Gastroesophageal sphincter (tissue), 4 donors: Measurements from ENCODE around the gene OTOP1. TPM values are rescaled to one million over a fixed set of nuclear protein-coding genes. Genes with fewer than 3 reads are reported as not detected.
"Not testable (repeated sequence)": the region's sequence is repeated elsewhere in the genome, so short reads cannot be mapped to it uniquely, and the experiment has no call there.

ENCODE experiments used
- ATAC-seq: fragments of 150-250 bp; one replicate; pipeline ENCODE4 v1.9.1; 2016; ENCODE audit warnings: mild to moderate bottlenecking, moderate library complexity
- H3K27ac ChIP-seq, 4 donors: fragments of 200-600 bp; sonication (generic) in 3 of 4; 1 replicate in 3 of 4; 2 replicates in 1 of 4; pipeline ENCODE4 v1.5.1; 2016 to 2019
- H3K27me3 ChIP-seq: fragments of 200-600 bp; sonication (generic); one replicate; pipeline ENCODE4 v1.5.1; 2019
- H3K36me3 ChIP-seq, 2 donors: fragments of 200-600 bp; sonication (generic); one replicate each; pipeline ENCODE4 v1.5.1; 2019; ENCODE audit warnings: control low read depth in 1 of 2
- H3K4me1 ChIP-seq, 3 donors: fragments of 200-600 bp; sonication (generic); 1 replicate in 2 of 3; 2 replicates in 1 of 3; pipeline ENCODE4 v1.5.1; 2016 to 2019; ENCODE audit warnings: control low read depth in 2 of 3
- H3K4me3 ChIP-seq, 2 donors: fragments of 200-600 bp; sonication (generic); one replicate each; pipeline ENCODE4 v1.5.1; 2019; ENCODE audit warnings: mild to moderate bottlenecking in 1 of 2, moderate library complexity in 1 of 2
- H3K9me3 ChIP-seq, 3 donors: fragments of 200-600 bp; sonication (generic); one replicate each; pipeline ENCODE4 v1.5.1; 2017 to 2019; ENCODE audit warnings: control low read depth in 2 of 3
- WGBS, 2 donors: methylation state at CpG; one replicate each; pipeline ENCODE4 v1.1.5; 2018; ENCODE audit warnings: low coverage in 1 of 2; 5-methylcytosine and 5-hydroxymethylcytosine counted together
- total RNA-seq, 4 donors: library from RNA; depleted of rRNA; stranded (reverse); fragments of >200 nt; gene quantifications; one replicate each; pipeline ENCODE4 v1.1.0, GENCODE V29; 2016

OTOP1 gene
- total RNA-seq, 4 donors from 2014 or later = not detected

GRCh38 chr4:4160956-4161665 is 65.6 kb downstream of the OTOP1 start:
- H3K27ac ChIP-seq, H3K4me1 ChIP-seq, H3K36me3 ChIP-seq, H3K9me3 ChIP-seq, H3K4me3 ChIP-seq, ATAC-seq: not testable (repeated sequence)
- H3K27me3 ChIP-seq = peaks cover 11% of the 10 kb centered on the region
- WGBS, 2 donors = 62 to 73% methylated on average over 11 to 13 of the region's 17 CpGs

- H3K36me3 ChIP-seq, H3K4me1 ChIP-seq, H3K4me3 ChIP-seq, H3K9me3 ChIP-seq, ATAC-seq, H3K27ac ChIP-seq: not testable (repeated sequence)
- H3K27me3 ChIP-seq = peaks cover 51% of the 10 kb centered on the region
- WGBS, 2 donors = no CpG with 5 or more reads among the region's 8 CpGs
Measured at GRCh38 chr4:4145622-4146021, 81.1 kb downstream of the OTOP1 start.

GRCh38 chr4:4143376-4143775 is 83.4 kb downstream of the OTOP1 start:
- H3K27ac ChIP-seq, H3K4me1 ChIP-seq, H3K36me3 ChIP-seq, H3K9me3 ChIP-seq, ATAC-seq: not testable (repeated sequence)
- WGBS, 2 donors = no CpG with 5 or more reads among the region's 47 CpGs
- Histone ChIP-seq H3K27me3 (peaks cover 49% of the 10 kb centered on the region), H3K4me3 (peak overlapping the region in 1 of 2 donors; percentile 29)

GRCh38 chr4:4142679-4143078 is 84.0 kb downstream of the OTOP1 start:
- H3K36me3 ChIP-seq, H3K4me1 ChIP-seq, ATAC-seq, H3K9me3 ChIP-seq, H3K27ac ChIP-seq: not testable (repeated sequence)
- no CpG with 5 or more reads among the region's 25 CpGs for WGBS, 2 donors
- peak overlapping the region in 1 of 2 donors; percentile 29 for H3K4me3 ChIP-seq
- H3K27me3 ChIP-seq = peaks cover 47% of the 10 kb centered on the region

GRCh38 chr4:4141186-4141585 is 85.5 kb downstream of the OTOP1 start:
- not testable (repeated sequence) for H3K4me1 ChIP-seq, ATAC-seq, H3K4me3 ChIP-seq, H3K27ac ChIP-seq, H3K36me3 ChIP-seq, H3K9me3 ChIP-seq
- no CpG with 5 or more reads among the region's 11 CpGs for WGBS, 2 donors
- peaks cover 37% of the 10 kb centered on the region for H3K27me3 ChIP-seq

Other genes starting within 250 kb of the OTOP1 start
- gene TMEM128, start 21.3 kb upstream of the OTOP1 start, total RNA-seq = 10 to 100 TPM; 12.5 to 20.4 (median 17.8) TPM
- 10 to 100 TPM; 13.7 to 21.3 (median 17.2) TPM for gene LYAR, start 63.2 kb upstream of the OTOP1 start, total RNA-seq
- 1 to 10 TPM; 2.0 to 6.7 (median 6.3) TPM for gene ZBTB49, start 63.3 kb upstream of the OTOP1 start, total RNA-seq
- gene NSG1, start 160.2 kb upstream of the OTOP1 start, total RNA-seq = 1 to 10 TPM in 2 of 4 donors, under 1 TPM in 2; 0.15 to 4.8 (median 1.4) TPM